Right cardiac atrium (tissue), 5 donors: Measurements from ENCODE around the gene APPL1. TPM values are rescaled to one million over a fixed set of nuclear protein-coding genes. Genes with fewer than 3 reads are reported as not detected.

Experiments
- ATAC-seq, 2 donors: fragments of 200-7000 bp; cut with Tn5 transposase; one replicate each; pipeline versions ENCODE4 v1.8.0 to v1.9.1; 2020; ENCODE audit warnings: moderate library complexity in 2 of 2, mild to moderate bottlenecking in 1 of 2
- DNase-seq, 3 donors: peaks; one replicate each; pipeline ENCODE4 v3.0.0-alpha.2; 2020
- H3K27ac ChIP-seq: one replicate; pipeline ENCODE4 v1.5.1; 2013; ENCODE audit warnings: mild to moderate bottlenecking, low read length, control low read depth, moderate library complexity
- H3K27me3 ChIP-seq: one replicate; pipeline ENCODE4 v1.6.1; 2013; ENCODE audit not compliant: control insufficient read depth, insufficient read depth
- H3K4me1 ChIP-seq: one replicate; pipeline ENCODE4 v1.6.1; 2013; ENCODE audit warnings: low read length; ENCODE audit not compliant: control insufficient read depth, insufficient read depth
- H3K4me3 ChIP-seq: one replicate; pipeline ENCODE4 v1.5.1; 2013; ENCODE audit warnings: low read length, control low read depth
- H3K9me3 ChIP-seq: one replicate; pipeline ENCODE4 v1.6.1; 2013; ENCODE audit warnings: low read length; ENCODE audit not compliant: control insufficient read depth
- WGBS: extraction: QIAGEN DNeasy Blood & Tissue Kit; methylation state at CpG from one replicate; pipeline ENCODE4 v1.1.7; 2013; 5-methylcytosine and 5-hydroxymethylcytosine counted together
- intact Hi-C, 4 donors: fragments of 100-400 bp; cut with DNase I; formaldehyde crosslinking; loops; one replicate each; pipeline versions ENCODE4 v1.11.0 to v1.14.0; 2022 to 2023
- polyA plus RNA-seq: library from polyadenylated mRNA; stranded (reverse); fragments of 200-250 nt; gene quantifications from one replicate; pipeline ENCODE4 v1.2.3, GENCODE V29; 2013
- total RNA-seq, 4 donors: library from RNA; stranded (reverse); fragmentation: NEBNext Ultra II Directional; extraction: Animal tissue kit (Norgen Biotek cat#: 25700); gene quantifications; one replicate each; pipeline ENCODE4 v1.2.1, GENCODE V29; 2021
- donor health status: healthy with polysubstance abuse.
- donor health status: DM: no; HTN: yes; CAD: no.
- donor health status: DM: no; HTN: no; CAD: no.
- donor health status: DM: no; HTN: yes; CAD: no; lungs with severe emphysema.
- donor health status: DM: yes; HTN: yes; CAD: no.

Gene APPL1
- total and polyA plus RNA-seq, 5 donors: 12.5 to 39.5 (median 37.2) TPM

DNA sequence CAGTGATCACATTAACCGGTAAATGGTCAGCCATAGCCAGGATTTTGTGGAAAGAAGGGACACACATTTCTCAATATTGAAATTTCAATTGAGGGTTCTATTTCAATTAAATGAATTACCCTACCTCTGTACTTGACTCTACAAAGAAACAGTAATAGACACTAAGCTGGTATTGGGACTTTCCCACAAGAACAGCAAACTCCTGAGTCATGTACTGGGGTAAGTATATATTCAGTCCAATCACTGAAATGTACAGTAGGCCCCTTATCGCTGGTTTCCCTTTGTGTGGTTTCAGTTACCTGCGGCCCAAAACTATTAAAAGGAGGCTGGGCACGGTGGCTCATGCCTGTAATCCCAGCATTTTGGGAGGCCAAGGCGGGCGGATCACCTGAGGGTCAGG is 47.3 kb downstream of the APPL1 start:
- Histone ChIP-seq H3K9me3 (no peaks in the 10 kb centered on the region), H3K27ac (no peak overlapping the region), H3K4me3 (no peak overlapping the region), H3K4me1 (no peaks in the 10 kb centered on the region), H3K27me3 (no peaks in the 10 kb centered on the region)
- intact Hi-C loops: no loop called here
- WGBS: 98% methylated on average over 6 of the region's 6 CpGs
- ATAC-seq (no peak), DNase-seq (no peak)

GRCh38 chr3:57275393-57275792 is 47.9 kb downstream of the APPL1 start:
- Histone ChIP-seq H3K4me1 (no peaks in the 10 kb centered on the region), H3K27ac (no peak overlapping the region), H3K9me3 (no peaks in the 10 kb centered on the region), H3K4me3 (no peak overlapping the region), H3K27me3 (no peaks in the 10 kb centered on the region)
- ATAC-seq: no peak
- WGBS: 98% methylated on average over 2 of the region's 2 CpGs
- intact Hi-C loops: no loop called here
- no peak for DNase-seq

DNA sequence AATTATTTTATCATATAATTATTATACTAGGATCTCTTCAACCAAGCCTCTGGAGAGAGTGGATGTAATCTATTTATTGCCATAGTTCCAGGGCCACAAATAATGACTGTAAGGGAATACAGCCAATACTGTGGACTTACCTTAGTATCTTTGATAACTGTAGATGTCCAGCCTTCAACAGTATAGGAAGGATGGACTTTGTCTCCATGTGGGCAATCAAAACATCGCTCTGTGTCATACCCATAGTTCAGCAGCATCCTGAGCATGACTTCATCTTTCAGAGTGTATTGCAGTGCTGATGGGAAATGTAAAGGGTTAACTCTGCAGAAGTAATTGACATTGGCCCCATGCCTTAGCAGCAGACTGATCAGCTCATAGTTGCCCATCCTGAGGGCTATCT is 50.7 kb downstream of the APPL1 start:
- ATAC-seq (no peak), DNase-seq (no peak)
- Histone ChIP-seq H3K27me3 (no peaks in the 10 kb centered on the region), H3K4me3 (no peak overlapping the region), H3K4me1 (no peaks in the 10 kb centered on the region), H3K9me3 (no peaks in the 10 kb centered on the region), H3K27ac (no peak overlapping the region)
- intact Hi-C loops: no loop called here
- 98% methylated on average over 1 of the region's 1 CpG for WGBS

DNA sequence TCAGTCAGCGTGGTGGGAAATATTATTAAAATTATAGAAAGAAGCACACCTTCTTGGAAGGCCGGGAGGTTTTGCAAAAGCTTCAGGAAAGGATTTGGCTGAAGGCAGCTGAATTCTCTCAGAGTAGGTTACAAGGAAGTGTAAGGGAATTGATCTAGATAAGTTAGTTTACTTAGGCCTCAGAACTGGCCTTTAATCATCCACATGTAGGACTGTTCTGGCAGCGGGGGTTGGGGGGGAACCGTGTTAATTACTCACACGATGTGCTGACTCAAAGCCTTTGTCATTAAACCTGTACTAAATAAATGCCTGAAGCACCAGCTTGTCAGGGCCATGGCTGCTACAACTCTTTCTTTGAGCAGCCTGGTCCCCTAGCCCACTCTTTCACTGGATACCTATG is 52.2 kb downstream of the APPL1 start:
- H3K9me3 ChIP-seq: no peaks in the 10 kb centered on the region
- H3K27ac ChIP-seq: no peak overlapping the region
- H3K4me1 ChIP-seq: no peaks in the 10 kb centered on the region
- no peaks in the 10 kb centered on the region for H3K27me3 ChIP-seq
- ATAC-seq (no peak), DNase-seq (no peak)
- WGBS: 93% methylated on average over 5 of the region's 5 CpGs
- H3K4me3 ChIP-seq: no peak overlapping the region
- intact Hi-C loops: no loop called here

- intact Hi-C loops: no loop called here
- DNase-seq (no peak), ATAC-seq (no peak)
- WGBS: 43% methylated on average over 1 of the region's 1 CpG
- Histone ChIP-seq H3K27ac (no peak overlapping the region), H3K9me3 (no peaks in the 10 kb centered on the region), H3K4me3 (no peak overlapping the region), H3K4me1 (no peaks in the 10 kb centered on the region), H3K27me3 (no peaks in the 10 kb centered on the region)
Measured at GRCh38 chr3:57281715-57282114, 54.2 kb downstream of the APPL1 start.

DNA sequence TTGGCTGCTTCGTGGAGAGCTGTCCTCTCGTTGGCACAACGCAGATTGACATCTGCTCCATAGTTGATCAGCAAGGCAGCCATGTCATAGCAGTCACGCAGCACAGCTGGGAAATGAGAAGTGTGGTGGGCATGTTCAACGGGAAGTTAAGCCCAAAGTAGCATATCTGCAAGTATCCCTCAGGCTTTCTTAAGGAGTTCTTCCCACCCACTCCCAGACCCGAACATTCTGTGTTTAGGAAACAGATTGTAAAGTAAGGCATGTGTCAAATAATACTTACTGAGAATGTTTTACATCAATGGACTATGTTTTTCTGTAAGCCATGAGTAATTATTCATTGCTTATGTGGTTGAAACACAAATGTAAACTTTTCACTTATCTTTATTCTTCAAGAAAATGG is 55.8 kb downstream of the APPL1 start:
- H3K27ac ChIP-seq: no peak overlapping the region

DNA sequence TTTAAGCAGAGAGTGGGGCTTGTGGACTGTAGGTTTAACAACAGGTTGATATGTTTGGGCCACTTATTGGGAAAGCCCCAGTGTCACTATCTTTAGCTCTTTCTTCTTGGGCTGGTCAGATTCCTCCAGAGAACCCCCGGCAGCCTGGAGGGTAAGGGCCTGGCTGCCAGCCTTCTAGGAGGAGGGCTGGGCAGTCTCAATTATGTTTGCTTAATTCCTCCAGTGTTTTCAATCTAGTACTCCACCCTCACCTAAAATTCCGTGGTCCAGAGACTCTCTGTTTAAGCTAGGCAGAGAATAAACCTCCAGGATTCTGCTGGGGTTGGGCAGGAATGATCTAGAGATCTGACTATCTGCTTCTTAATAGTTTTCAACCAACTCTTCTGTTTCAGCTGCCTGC is 59.7 kb downstream of the APPL1 start:
- Histone ChIP-seq H3K27ac (no peak overlapping the region), H3K4me1 (no peaks in the 10 kb centered on the region), H3K27me3 (no peaks in the 10 kb centered on the region), H3K4me3 (no peak overlapping the region), H3K9me3 (no peaks in the 10 kb centered on the region)
- 82% methylated on average over 2 of the region's 2 CpGs for WGBS
- ATAC-seq (no peak), DNase-seq (no peak)
- intact Hi-C loops: no loop called here

More for the DNA sequence above, 55.8 kb downstream of the APPL1 start:
- Histone ChIP-seq H3K4me1 (no peaks in the 10 kb centered on the region), H3K9me3 (no peaks in the 10 kb centered on the region), H3K27me3 (no peaks in the 10 kb centered on the region), H3K4me3 (no peak overlapping the region)
- no peak for DNase-seq
- ATAC-seq: no peak
- intact Hi-C loops: no loop called here
- WGBS: 79% methylated on average over 6 of the region's 6 CpGs

GRCh38 chr3:57288403-57288802 is 60.9 kb downstream of the APPL1 start:
- H3K4me3 ChIP-seq: no peak overlapping the region
- H3K4me1 ChIP-seq: no peaks in the 10 kb centered on the region
- no peaks in the 10 kb centered on the region for H3K27me3 ChIP-seq
- H3K27ac ChIP-seq: no peak overlapping the region
- ATAC-seq (no peak), DNase-seq (no peak)
- 92% methylated on average over 9 of the region's 9 CpGs for WGBS
- intact Hi-C loops: no loop called here
- no peaks in the 10 kb centered on the region for H3K9me3 ChIP-seq

GRCh38 chr3:57292159-57292896 is 64.8 kb downstream of the APPL1 start, which contains the start of gene ASB14:
TSS of gene ASB14 (minus strand) at chr3:57292685. CDS start at chr3:57292033, 652 bp downstream.
- Histone ChIP-seq H3K9me3 (no peaks in the 10 kb centered on the region), H3K4me1 (no peaks in the 10 kb centered on the region), H3K4me3 (no peak within 1 kb of the TSS), H3K27me3 (no peaks in the 10 kb centered on the region), H3K27ac (no peak within 1 kb of the TSS)
- ATAC-seq: no peak
- no peak for DNase-seq
- WGBS: 57% methylated on average over 1 of the region's 1 CpG
- intact Hi-C loops: no loop called here

- 95% methylated on average over 4 of the region's 4 CpGs for WGBS
Measured at GRCh38 chr3:57292897-57293526, 65.5 kb downstream of the APPL1 start.

DNA sequence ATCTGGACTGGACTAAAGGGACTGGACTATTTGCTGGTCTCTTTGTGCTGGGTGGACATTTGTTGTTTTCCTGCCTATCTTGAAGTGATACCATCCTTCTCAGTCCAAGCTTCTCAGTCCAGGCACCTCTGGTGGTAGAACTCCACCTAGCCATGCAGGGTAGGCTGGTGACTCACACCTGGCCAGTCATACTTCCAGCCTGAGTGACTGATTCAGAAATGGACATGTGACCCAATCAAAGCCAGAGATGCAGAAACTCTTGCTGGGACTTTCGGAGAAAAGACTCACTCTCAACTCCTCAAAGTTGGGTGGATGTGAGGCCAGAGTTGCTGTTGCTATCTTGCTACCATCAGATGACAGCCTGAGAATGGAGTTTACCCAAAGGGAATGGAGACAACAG is 70.5 kb downstream of the APPL1 start:
- Histone ChIP-seq H3K9me3 (no peaks in the 10 kb centered on the region), H3K4me1 (no peaks in the 10 kb centered on the region), H3K27me3 (no peaks in the 10 kb centered on the region), H3K4me3 (no peak overlapping the region), H3K27ac (no peak overlapping the region)
- intact Hi-C loops: no loop called here
- DNase-seq (no peak), ATAC-seq (no peak)
- 88% methylated on average over 1 of the region's 1 CpG for WGBS

More at GRCh38 chr3:57292897-57293526, 65.5 kb downstream of the APPL1 start:
- no peak overlapping the region for H3K27ac ChIP-seq
- H3K9me3 ChIP-seq: no peaks in the 10 kb centered on the region
- no peaks in the 10 kb centered on the region for H3K27me3 ChIP-seq
- ATAC-seq: no peak
- no peak for DNase-seq
- intact Hi-C loops: no loop called here
- H3K4me1 ChIP-seq: no peaks in the 10 kb centered on the region
- H3K4me3 ChIP-seq: no peak overlapping the region
